ENCODE data around the gene SULT1C2. TPM values are rescaled to one million over a fixed set of nuclear protein-coding genes. Genes with fewer than 3 reads are reported as not detected.

Gene SULT1C2
- total RNA-seq, 4 donors from 2014 or later: 1.3 to 55.3 (median 19.3) TPM

- H3K27ac ChIP-seq: no peak overlapping the region
- no peak for TF ChIP-seq CTCF (IDR thresholded peaks at IDR 0.05)
- no peak for TF ChIP-seq POLR2A (IDR thresholded peaks at IDR 0.05)
- no peak for DNase-seq
These were observed 5.2 kb downstream of the SULT1C2 start for GRCh38 chr2:108293850-108294249.

GRCh38 chr2:108297436-108298141 is 8.9 kb downstream of the SULT1C2 start:
- H3K36me3 ChIP-seq: no peaks in the 10 kb centered on the region

More at GRCh38 chr2:108293850-108294249, 5.2 kb downstream of the SULT1C2 start:
- Histone ChIP-seq H3K36me3 (no peaks in the 10 kb centered on the region), H3K4me3 (no peak overlapping the region), H3K27me3 (no peaks in the 10 kb centered on the region), H3K4me1 (no peaks in the 10 kb centered on the region), H3K9me3 (no peaks in the 10 kb centered on the region)

GRCh38 chr2:108301558-108301957 is 12.9 kb downstream of the SULT1C2 start:
- DNase-seq: no peak
- Histone ChIP-seq H3K27me3 (no peaks in the 10 kb centered on the region), H3K27ac (no peak overlapping the region), H3K36me3 (no peaks in the 10 kb centered on the region), H3K4me1 (no peaks in the 10 kb centered on the region), H3K9me3 (no peaks in the 10 kb centered on the region), H3K4me3 (no peak overlapping the region)
- TF ChIP-seq CTCF (IDR thresholded peaks at IDR 0.05): no peak
- TF ChIP-seq POLR2A (IDR thresholded peaks at IDR 0.05): no peak

More at GRCh38 chr2:108297436-108298141, 8.9 kb downstream of the SULT1C2 start:
- no peak for DNase-seq
- H3K4me3 ChIP-seq: no peak overlapping the region
- no peaks in the 10 kb centered on the region for H3K27me3 ChIP-seq
- H3K27ac ChIP-seq: no peak overlapping the region
- H3K4me1 ChIP-seq: no peaks in the 10 kb centered on the region
- no peaks in the 10 kb centered on the region for H3K9me3 ChIP-seq
- no peak for TF ChIP-seq POLR2A (IDR thresholded peaks at IDR 0.05)
- TF ChIP-seq CTCF (IDR thresholded peaks at IDR 0.05): no peak

- H3K9me3 ChIP-seq: no peaks in the 10 kb centered on the region
- H3K4me3 ChIP-seq: no peak overlapping the region
- no peaks in the 10 kb centered on the region for H3K4me1 ChIP-seq
- DNase-seq: no peak
- TF ChIP-seq CTCF (IDR thresholded peaks at IDR 0.05): no peak
- TF ChIP-seq POLR2A (IDR thresholded peaks at IDR 0.05): no peak
- H3K27ac ChIP-seq: no peak overlapping the region
- H3K27me3 ChIP-seq: no peaks in the 10 kb centered on the region
- H3K36me3 ChIP-seq: no peaks in the 10 kb centered on the region
These were observed 16.3 kb downstream of the SULT1C2 start for GRCh38 chr2:108304975-108305374.

- Histone ChIP-seq H3K27ac (no peak overlapping the region), H3K36me3 (no peaks in the 10 kb centered on the region), H3K27me3 (no peaks in the 10 kb centered on the region), H3K9me3 (no peaks in the 10 kb centered on the region), H3K4me3 (no peak overlapping the region), H3K4me1 (no peaks in the 10 kb centered on the region)
- no peak for DNase-seq
- TF ChIP-seq POLR2A (IDR thresholded peaks at IDR 0.05): no peak
- TF ChIP-seq CTCF (IDR thresholded peaks at IDR 0.05): no peak
These were observed 17.2 kb downstream of the SULT1C2 start for GRCh38 chr2:108305901-108306300.

Data from Peyer's patch (tissue), 4 donors.